K562 (cell line): ENCODE measurements around the gene ZNF273.

Experiments used
- ATF1 ChIP-seq, 2 experiments: fragments of 450-650 bp in 1 of 2; IDR thresholded peaks; 2 replicates each; pipeline ENCODE4 v1.6.1; 2016; ENCODE audit warnings: missing compliant biosample characterization in 1 of 2, missing genetic modification characterization in 1 of 2
- BHLHE40 ChIP-seq: IDR thresholded peaks from 2 replicates; pipeline ENCODE4 v1.6.1; 2011; ENCODE audit warnings: low read length, improper control_type of control experiment
- GABPA ChIP-seq: fragments of 200-800 bp; sonication (Bioruptor generic); conservative IDR thresholded peaks from 2 replicates; pipeline ENCODE4 v1.6.1; 2016; ENCODE audit warnings: low read depth, missing genetic modification characterization, missing compliant biosample characterization
- HDGF ChIP-seq: fragments of 450-650 bp; IDR thresholded peaks from 2 replicates; pipeline ENCODE4 v1.6.1; 2016
- POLR2A ChIP-seq: fragments of 450-650 bp; conservative IDR thresholded peaks from 2 replicates; pipeline ENCODE4 v1.6.1; 2016
- RNF2 ChIP-seq: sonication (generic); IDR thresholded peaks from 2 replicates; pipeline ENCODE4 v1.6.1; 2016
- SMARCB1 ChIP-seq: IDR thresholded peaks from 2 replicates; pipeline ENCODE4 v1.6.1; 2011; ENCODE audit warnings: improper control_type of control experiment, low read depth; ENCODE audit not compliant: insufficient read length
- SMC3 ChIP-seq: conservative IDR thresholded peaks from 2 replicates; pipeline ENCODE4 v1.6.1; 2011; ENCODE audit warnings: low read depth, low read length, improper control_type of control experiment; ENCODE audit not compliant: insufficient read depth
- ZFP1 ChIP-seq: fragments of 450-650 bp; formaldehyde crosslinking; IDR thresholded peaks from 2 replicates; pipeline ENCODE4 v1.4.0; 2020; ENCODE audit warnings: mild to moderate bottlenecking, mixed read lengths
- TF ChIP-seq, protein P1 (sequence below), 2 experiments: IDR thresholded peaks; 2 replicates each; pipeline ENCODE4 v1.6.1; 2011; ENCODE audit warnings: borderline replicate concordance in 1 of 2, control low read depth in 1 of 2, low read depth in 1 of 2, low read length in 1 of 2, mild to moderate bottlenecking in 1 of 2, mixed read lengths in 1 of 2, moderate library complexity in 1 of 2; ENCODE audit not compliant: insufficient read depth in 1 of 2, insufficient read length in 1 of 2, poor library complexity in 1 of 2, severe bottlenecking in 1 of 2; ENCODE audit errors: extremely low read depth in 1 of 2
- TF ChIP-seq, protein P2 (sequence below), 3 experiments: IDR thresholded peaks in 2 of 3; conservative IDR thresholded peaks in 1 of 3; 2 replicates each; pipeline ENCODE4 v1.5.1; 2011 to 2012; ENCODE audit warnings: low read length in 3 of 3, mild to moderate bottlenecking in 3 of 3, control low read depth in 2 of 3, improper control_type of control experiment in 1 of 3, inconsistent platforms in 1 of 3, low read depth in 1 of 3, mixed read lengths in 1 of 3, moderate library complexity in 1 of 3; ENCODE audit not compliant: insufficient read depth in 2 of 3
- TF ChIP-seq, protein P3 (sequence below): sonication (generic); formaldehyde crosslinking; IDR thresholded peaks from 2 replicates; pipeline ENCODE4 v1.8.0; 2022; ENCODE audit warnings: missing genetic modification reagents, mild to moderate bottlenecking, borderline replicate concordance
- TF ChIP-seq, protein P4 (sequence below): fragments of 200-400 bp; formaldehyde crosslinking; IDR thresholded peaks from 2 replicates; pipeline ENCODE4 v1.6.1; 2017; ENCODE audit warnings: mild to moderate bottlenecking, low read depth, low read length, moderate library complexity
- TF ChIP-seq, protein P5 (sequence below): fragments of 250-450 bp; sonication (Bioruptor Pico); IDR thresholded peaks from 2 replicates; pipeline ENCODE4 v1.5.0; 2020; ENCODE audit warnings: mild to moderate bottlenecking, borderline replicate concordance

DNA sequence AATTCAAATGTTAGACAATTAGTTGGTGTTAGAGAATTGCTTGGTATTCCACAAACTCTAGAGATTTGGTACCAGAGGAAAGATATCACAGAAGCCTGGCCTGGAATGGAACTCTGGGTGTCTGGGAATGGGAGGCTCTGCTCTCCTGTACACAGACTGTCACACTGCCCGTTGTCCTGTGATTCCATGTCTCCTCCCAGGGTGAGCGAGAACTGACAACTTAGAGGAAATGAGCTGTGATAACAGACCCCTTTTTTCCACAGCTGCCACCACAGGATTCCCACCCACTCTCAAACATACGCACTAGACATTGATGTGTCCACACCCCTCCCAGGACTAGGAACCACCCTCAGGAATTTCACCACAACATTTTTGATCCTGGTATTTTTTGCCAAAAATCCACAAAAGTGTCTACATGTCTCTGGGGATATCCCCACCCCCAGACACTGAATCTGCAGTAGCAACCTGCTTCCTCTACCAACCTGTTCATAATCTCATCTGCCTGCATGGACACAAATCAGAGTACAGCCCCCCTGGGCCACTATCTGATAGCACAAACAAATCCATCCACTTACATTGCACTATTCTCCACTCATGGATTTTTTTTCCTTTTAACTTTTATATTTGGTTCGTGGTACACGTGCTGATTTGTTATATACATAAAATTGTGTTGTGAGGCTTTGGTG is 4.7 kb downstream of the ZNF273 start:
- TF ChIP-seq SMARCB1 (no peak), ATF1 (CRISPR knock-in tag; IDR thresholded peaks at IDR 0.05) (no peak), ATF1 (tag; IDR thresholded peaks at IDR 0.05) (no peak), RNF2 (no peak), GABPA (tag) (no peak), BHLHE40 (no peak), ZFP1 (CRISPR knock-in tag) (no peak), HDGF (no peak), SMC3 (no peak), POLR2A (no peak)
- TF ChIP-seq, protein P1, sequence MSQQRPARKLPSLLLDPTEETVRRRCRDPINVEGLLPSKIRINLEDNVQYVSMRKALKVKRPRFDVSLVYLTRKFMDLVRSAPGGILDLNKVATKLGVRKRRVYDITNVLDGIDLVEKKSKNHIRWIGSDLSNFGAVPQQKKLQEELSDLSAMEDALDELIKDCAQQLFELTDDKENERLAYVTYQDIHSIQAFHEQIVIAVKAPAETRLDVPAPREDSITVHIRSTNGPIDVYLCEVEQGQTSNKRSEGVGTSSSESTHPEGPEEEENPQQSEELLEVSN (IDR thresholded peaks at IDR 0.05; ENCODE audit: borderline replicate concordance in 1 of 2, extremely low read depth in 1 of 2, insufficient read depth in 1 of 2, insufficient read length in 1 of 2, low read depth in 1 of 2, low read length in 1 of 2, poor library complexity in 1 of 2, severe bottlenecking in 1 of 2): no peak
- TF ChIP-seq, protein P2, sequence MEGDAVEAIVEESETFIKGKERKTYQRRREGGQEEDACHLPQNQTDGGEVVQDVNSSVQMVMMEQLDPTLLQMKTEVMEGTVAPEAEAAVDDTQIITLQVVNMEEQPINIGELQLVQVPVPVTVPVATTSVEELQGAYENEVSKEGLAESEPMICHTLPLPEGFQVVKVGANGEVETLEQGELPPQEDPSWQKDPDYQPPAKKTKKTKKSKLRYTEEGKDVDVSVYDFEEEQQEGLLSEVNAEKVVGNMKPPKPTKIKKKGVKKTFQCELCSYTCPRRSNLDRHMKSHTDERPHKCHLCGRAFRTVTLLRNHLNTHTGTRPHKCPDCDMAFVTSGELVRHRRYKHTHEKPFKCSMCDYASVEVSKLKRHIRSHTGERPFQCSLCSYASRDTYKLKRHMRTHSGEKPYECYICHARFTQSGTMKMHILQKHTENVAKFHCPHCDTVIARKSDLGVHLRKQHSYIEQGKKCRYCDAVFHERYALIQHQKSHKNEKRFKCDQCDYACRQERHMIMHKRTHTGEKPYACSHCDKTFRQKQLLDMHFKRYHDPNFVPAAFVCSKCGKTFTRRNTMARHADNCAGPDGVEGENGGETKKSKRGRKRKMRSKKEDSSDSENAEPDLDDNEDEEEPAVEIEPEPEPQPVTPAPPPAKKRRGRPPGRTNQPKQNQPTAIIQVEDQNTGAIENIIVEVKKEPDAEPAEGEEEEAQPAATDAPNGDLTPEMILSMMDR (IDR thresholded peaks at IDR 0.05 in 2 of 3, conservative IDR thresholded peaks at IDR 0.05 in 1 of 3; ENCODE audit: insufficient read depth in 2 of 3, low read depth in 1 of 3, low read length in 3 of 3): no peak
- TF ChIP-seq, protein P3, sequence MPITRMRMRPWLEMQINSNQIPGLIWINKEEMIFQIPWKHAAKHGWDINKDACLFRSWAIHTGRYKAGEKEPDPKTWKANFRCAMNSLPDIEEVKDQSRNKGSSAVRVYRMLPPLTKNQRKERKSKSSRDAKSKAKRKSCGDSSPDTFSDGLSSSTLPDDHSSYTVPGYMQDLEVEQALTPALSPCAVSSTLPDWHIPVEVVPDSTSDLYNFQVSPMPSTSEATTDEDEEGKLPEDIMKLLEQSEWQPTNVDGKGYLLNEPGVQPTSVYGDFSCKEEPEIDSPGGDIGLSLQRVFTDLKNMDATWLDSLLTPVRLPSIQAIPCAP (CRISPR knock-in tag): no peak
- TF ChIP-seq, protein P4, sequence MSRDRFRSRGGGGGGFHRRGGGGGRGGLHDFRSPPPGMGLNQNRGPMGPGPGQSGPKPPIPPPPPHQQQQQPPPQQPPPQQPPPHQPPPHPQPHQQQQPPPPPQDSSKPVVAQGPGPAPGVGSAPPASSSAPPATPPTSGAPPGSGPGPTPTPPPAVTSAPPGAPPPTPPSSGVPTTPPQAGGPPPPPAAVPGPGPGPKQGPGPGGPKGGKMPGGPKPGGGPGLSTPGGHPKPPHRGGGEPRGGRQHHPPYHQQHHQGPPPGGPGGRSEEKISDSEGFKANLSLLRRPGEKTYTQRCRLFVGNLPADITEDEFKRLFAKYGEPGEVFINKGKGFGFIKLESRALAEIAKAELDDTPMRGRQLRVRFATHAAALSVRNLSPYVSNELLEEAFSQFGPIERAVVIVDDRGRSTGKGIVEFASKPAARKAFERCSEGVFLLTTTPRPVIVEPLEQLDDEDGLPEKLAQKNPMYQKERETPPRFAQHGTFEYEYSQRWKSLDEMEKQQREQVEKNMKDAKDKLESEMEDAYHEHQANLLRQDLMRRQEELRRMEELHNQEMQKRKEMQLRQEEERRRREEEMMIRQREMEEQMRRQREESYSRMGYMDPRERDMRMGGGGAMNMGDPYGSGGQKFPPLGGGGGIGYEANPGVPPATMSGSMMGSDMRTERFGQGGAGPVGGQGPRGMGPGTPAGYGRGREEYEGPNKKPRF: no peak
- TF ChIP-seq, protein P5, sequence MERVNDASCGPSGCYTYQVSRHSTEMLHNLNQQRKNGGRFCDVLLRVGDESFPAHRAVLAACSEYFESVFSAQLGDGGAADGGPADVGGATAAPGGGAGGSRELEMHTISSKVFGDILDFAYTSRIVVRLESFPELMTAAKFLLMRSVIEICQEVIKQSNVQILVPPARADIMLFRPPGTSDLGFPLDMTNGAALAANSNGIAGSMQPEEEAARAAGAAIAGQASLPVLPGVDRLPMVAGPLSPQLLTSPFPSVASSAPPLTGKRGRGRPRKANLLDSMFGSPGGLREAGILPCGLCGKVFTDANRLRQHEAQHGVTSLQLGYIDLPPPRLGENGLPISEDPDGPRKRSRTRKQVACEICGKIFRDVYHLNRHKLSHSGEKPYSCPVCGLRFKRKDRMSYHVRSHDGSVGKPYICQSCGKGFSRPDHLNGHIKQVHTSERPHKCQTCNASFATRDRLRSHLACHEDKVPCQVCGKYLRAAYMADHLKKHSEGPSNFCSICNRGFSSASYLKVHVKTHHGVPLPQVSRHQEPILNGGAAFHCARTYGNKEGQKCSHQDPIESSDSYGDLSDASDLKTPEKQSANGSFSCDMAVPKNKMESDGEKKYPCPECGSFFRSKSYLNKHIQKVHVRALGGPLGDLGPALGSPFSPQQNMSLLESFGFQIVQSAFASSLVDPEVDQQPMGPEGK (CRISPR knock-in tag): no peak
